SK-N-SH (cell line): ENCODE measurements around the gene MEF2B.

Experiments used
- EP300 ChIP-seq, 2 experiments: IDR thresholded peaks; 2 replicates each; pipeline versions ENCODE4 v1.4.0 to v1.6.1; 2012; ENCODE audit warnings: borderline replicate concordance in 1 of 2, low read depth in 1 of 2, low read length in 1 of 2
- FOSL2 ChIP-seq: IDR thresholded peaks from 2 replicates; pipeline ENCODE4 v1.4.0; 2012; ENCODE audit warnings: low read depth, mild to moderate bottlenecking, moderate library complexity, borderline replicate concordance
- GABPA ChIP-seq: IDR thresholded peaks from 2 replicates; pipeline ENCODE4 v1.4.0; 2012; ENCODE audit warnings: low read depth, mild to moderate bottlenecking
- JUND ChIP-seq: IDR thresholded peaks from 2 replicates; pipeline ENCODE4 v1.4.0; 2012
- MXI1 ChIP-seq: IDR thresholded peaks from 2 replicates; pipeline ENCODE4 v1.6.1; 2012; ENCODE audit warnings: mild to moderate bottlenecking, low read depth, low read length, improper control_type of control experiment
- NRF1 ChIP-seq: IDR thresholded peaks from 2 replicates; pipeline ENCODE4 v1.6.1; 2012; ENCODE audit warnings: low read depth, mild to moderate bottlenecking, low read length
- POLR2AphosphoS5 ChIP-seq: IDR thresholded peaks from 2 replicates; pipeline ENCODE4 v1.6.1; 2012; ENCODE audit warnings: low read depth, low read length
- RAD21 ChIP-seq: IDR thresholded peaks from 2 replicates; pipeline ENCODE4 v1.6.1; 2012; ENCODE audit warnings: mild to moderate bottlenecking, low read length
- RCOR1 ChIP-seq: fragments of 150-350 bp; IDR thresholded peaks from 2 replicates; pipeline ENCODE4 v1.6.1; 2017; ENCODE audit warnings: antibody characterized with exemption, low read length
- TF ChIP-seq, protein P1 (sequence below): IDR thresholded peaks from 2 replicates; pipeline ENCODE4 v1.4.0; 2012; ENCODE audit warnings: low read depth, borderline replicate concordance
- TF ChIP-seq, protein P2 (sequence below): fragments of 200-600 bp; sonication (generic); IDR thresholded peaks from 2 replicates; pipeline ENCODE4 v1.6.1; 2017; ENCODE audit warnings: antibody characterized with exemption, mild to moderate bottlenecking, moderate library complexity
- TF ChIP-seq, protein P3 (sequence below): IDR thresholded peaks from 2 replicates; pipeline ENCODE4 v1.4.0; 2012; ENCODE audit warnings: low read depth
- TF ChIP-seq, protein P4 (sequence below): IDR thresholded peaks from 2 replicates; pipeline ENCODE4 v1.6.1; 2012; ENCODE audit warnings: mild to moderate bottlenecking, low read depth, low read length, moderate library complexity
- TF ChIP-seq, protein P5 (sequence below): IDR thresholded peaks from 2 replicates; pipeline ENCODE4; 2012

DNA sequence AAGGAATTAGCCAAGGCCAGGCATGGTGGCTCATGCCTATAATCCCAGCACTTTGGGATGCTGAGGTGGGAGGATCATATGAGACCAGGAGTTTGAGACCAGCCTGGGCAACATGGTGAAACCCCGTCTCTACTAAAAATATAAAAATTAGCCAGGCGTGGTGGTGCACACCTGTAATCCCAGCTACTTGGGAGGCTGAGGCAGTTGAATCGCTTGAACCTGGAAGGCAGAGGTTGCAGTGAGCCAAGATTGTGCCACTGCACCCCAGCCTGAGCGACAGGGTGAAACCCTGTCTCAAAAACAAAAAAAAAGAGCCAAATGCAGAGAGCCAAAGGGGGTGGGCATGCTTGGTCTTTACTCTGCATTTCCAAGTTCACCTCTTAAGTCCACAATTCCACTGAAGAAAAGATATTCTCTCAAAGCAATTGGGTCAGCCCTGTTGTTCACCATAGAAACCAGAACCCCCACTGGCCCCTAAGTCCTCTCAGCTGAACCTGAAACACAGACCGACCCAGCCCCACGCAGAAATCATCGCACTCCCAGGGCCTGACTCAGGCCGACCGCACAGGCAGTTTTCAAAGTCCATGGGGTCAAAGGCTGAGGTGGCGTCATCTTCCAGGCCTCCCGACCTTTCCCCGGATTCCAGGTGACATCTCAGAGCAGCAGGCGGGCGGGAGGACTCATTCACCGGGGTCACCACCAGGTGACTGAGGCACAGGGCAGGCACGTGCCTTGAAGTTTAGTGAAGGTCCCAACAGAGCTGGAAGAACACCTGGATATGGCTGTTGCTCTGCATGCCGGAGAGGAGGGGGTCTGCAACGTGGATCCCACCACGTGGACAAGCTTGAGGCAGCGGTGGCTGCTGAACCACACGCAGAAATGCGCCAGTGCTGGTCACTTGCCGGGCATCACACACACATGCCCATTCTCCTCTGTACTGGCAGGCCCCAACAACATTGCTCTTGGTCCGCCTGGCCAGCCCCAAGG lies 73.1 kb downstream of the MEF2B start:
- TF ChIP-seq, protein P1, sequence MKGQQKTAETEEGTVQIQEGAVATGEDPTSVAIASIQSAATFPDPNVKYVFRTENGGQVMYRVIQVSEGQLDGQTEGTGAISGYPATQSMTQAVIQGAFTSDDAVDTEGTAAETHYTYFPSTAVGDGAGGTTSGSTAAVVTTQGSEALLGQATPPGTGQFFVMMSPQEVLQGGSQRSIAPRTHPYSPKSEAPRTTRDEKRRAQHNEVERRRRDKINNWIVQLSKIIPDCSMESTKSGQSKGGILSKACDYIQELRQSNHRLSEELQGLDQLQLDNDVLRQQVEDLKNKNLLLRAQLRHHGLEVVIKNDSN: no peak
- TF ChIP-seq NRF1: no peak
- TF ChIP-seq RCOR1: no peak
- TF ChIP-seq, protein P2, sequence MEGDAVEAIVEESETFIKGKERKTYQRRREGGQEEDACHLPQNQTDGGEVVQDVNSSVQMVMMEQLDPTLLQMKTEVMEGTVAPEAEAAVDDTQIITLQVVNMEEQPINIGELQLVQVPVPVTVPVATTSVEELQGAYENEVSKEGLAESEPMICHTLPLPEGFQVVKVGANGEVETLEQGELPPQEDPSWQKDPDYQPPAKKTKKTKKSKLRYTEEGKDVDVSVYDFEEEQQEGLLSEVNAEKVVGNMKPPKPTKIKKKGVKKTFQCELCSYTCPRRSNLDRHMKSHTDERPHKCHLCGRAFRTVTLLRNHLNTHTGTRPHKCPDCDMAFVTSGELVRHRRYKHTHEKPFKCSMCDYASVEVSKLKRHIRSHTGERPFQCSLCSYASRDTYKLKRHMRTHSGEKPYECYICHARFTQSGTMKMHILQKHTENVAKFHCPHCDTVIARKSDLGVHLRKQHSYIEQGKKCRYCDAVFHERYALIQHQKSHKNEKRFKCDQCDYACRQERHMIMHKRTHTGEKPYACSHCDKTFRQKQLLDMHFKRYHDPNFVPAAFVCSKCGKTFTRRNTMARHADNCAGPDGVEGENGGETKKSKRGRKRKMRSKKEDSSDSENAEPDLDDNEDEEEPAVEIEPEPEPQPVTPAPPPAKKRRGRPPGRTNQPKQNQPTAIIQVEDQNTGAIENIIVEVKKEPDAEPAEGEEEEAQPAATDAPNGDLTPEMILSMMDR: no peak
- TF ChIP-seq, protein P3, sequence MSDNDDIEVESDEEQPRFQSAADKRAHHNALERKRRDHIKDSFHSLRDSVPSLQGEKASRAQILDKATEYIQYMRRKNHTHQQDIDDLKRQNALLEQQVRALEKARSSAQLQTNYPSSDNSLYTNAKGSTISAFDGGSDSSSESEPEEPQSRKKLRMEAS: no peak
- no peak for TF ChIP-seq MXI1
- TF ChIP-seq POLR2AphosphoS5: no peak
- TF ChIP-seq FOSL2: no peak
- no peak for TF ChIP-seq GABPA
- TF ChIP-seq JUND: no peak
- TF ChIP-seq, protein P4, sequence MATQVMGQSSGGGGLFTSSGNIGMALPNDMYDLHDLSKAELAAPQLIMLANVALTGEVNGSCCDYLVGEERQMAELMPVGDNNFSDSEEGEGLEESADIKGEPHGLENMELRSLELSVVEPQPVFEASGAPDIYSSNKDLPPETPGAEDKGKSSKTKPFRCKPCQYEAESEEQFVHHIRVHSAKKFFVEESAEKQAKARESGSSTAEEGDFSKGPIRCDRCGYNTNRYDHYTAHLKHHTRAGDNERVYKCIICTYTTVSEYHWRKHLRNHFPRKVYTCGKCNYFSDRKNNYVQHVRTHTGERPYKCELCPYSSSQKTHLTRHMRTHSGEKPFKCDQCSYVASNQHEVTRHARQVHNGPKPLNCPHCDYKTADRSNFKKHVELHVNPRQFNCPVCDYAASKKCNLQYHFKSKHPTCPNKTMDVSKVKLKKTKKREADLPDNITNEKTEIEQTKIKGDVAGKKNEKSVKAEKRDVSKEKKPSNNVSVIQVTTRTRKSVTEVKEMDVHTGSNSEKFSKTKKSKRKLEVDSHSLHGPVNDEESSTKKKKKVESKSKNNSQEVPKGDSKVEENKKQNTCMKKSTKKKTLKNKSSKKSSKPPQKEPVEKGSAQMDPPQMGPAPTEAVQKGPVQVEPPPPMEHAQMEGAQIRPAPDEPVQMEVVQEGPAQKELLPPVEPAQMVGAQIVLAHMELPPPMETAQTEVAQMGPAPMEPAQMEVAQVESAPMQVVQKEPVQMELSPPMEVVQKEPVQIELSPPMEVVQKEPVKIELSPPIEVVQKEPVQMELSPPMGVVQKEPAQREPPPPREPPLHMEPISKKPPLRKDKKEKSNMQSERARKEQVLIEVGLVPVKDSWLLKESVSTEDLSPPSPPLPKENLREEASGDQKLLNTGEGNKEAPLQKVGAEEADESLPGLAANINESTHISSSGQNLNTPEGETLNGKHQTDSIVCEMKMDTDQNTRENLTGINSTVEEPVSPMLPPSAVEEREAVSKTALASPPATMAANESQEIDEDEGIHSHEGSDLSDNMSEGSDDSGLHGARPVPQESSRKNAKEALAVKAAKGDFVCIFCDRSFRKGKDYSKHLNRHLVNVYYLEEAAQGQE: no peak
- TF ChIP-seq, protein P5, sequence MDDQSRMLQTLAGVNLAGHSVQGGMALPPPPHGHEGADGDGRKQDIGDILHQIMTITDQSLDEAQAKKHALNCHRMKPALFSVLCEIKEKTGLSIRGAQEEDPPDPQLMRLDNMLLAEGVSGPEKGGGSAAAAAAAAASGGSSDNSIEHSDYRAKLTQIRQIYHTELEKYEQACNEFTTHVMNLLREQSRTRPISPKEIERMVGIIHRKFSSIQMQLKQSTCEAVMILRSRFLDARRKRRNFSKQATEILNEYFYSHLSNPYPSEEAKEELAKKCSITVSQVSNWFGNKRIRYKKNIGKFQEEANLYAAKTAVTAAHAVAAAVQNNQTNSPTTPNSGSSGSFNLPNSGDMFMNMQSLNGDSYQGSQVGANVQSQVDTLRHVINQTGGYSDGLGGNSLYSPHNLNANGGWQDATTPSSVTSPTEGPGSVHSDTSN: no peak
- TF ChIP-seq EP300 (IDR thresholded peaks at IDR 0.05; ENCODE audit: borderline replicate concordance in 1 of 2, low read depth in 1 of 2, low read length in 1 of 2): no peak
- no peak for TF ChIP-seq RAD21
